Neural crest cell (in vitro differentiated cells): ENCODE measurements around the gene MIEF1. TPM values are rescaled to one million over a fixed set of nuclear protein-coding genes. Genes with fewer than 3 reads are reported as not detected.

Experiments used
- DNase-seq: peaks from one replicate; pipeline ENCODE4 v3.0.0; 2021; ENCODE audit warnings: low read depth, mixed read lengths, low spot score
- H3K27ac Mint-ChIP-seq: one replicate; pipeline ENCODE4 v1.8.0; 2021; ENCODE audit warnings: mild to moderate bottlenecking, mixed read lengths; ENCODE audit not compliant: unreplicated experiment
- H3K27me3 Mint-ChIP-seq: 2 replicates; pipeline ENCODE4 v1.8.0; 2021; ENCODE audit warnings: low read depth, mild to moderate bottlenecking, mixed read lengths
- H3K36me3 Mint-ChIP-seq: 2 replicates; pipeline ENCODE4 v1.8.0; 2021; ENCODE audit warnings: low read depth, mild to moderate bottlenecking, mixed read lengths
- H3K4me1 Mint-ChIP-seq: 2 replicates; pipeline ENCODE4 v1.8.0; 2021; ENCODE audit warnings: mixed read lengths
- H3K4me3 Mint-ChIP-seq: one replicate; pipeline ENCODE4 v1.8.0; 2021; ENCODE audit warnings: mild to moderate bottlenecking, mixed read lengths
- H3K9me3 Mint-ChIP-seq: 2 replicates; pipeline ENCODE4 v1.8.0; 2021; ENCODE audit warnings: mixed read lengths
- CTCF ChIP-seq: fragments of 200-600 bp; sonication (generic); conservative IDR thresholded peaks from 2 replicates; pipeline ENCODE4 v1.5.0; 2021; ENCODE audit warnings: antibody characterized with exemption, mild to moderate bottlenecking
- total RNA-seq: library from RNA; stranded (reverse); gene quantifications from 2 replicates; pipeline ENCODE4 v1.2.1, GENCODE V29; 2021

Gene MIEF1
- total RNA-seq, 1 donor from 2014 or later, result 45.0 TPM

GRCh38 chr22:39527481-39527961 lies 25.4 kb downstream of the MIEF1 start:
- no peak for DNase-seq
- TF ChIP-seq CTCF, result no peak
- Mint-ChIP-seq H3K36me3 (peaks cover 27% of the 10 kb centered on the region), H3K4me1 (peaks cover 78% of the 10 kb centered on the region), H3K4me3 (peak overlapping the region; percentile 98), H3K27me3 (peaks cover 34% of the 10 kb centered on the region), H3K9me3 (no peaks in the 10 kb centered on the region), H3K27ac (peak overlapping the region; percentile 71)

- H3K27ac Mint-ChIP-seq, result peak overlapping the region; percentile 71
- H3K9me3 Mint-ChIP-seq, result no peaks in the 10 kb centered on the region
- H3K4me1 Mint-ChIP-seq, result peaks cover 77% of the 10 kb centered on the region
- DNase-seq, result peak; percentile 8
- no peak for TF ChIP-seq CTCF
- H3K27me3 Mint-ChIP-seq, result peaks cover 32% of the 10 kb centered on the region
- H3K4me3 Mint-ChIP-seq, result peak overlapping the region; percentile 98
- peaks cover 23% of the 10 kb centered on the region for H3K36me3 Mint-ChIP-seq
These were observed 26.1 kb downstream of the MIEF1 start for GRCh38 chr22:39528080-39528661.

GRCh38 chr22:39528681-39529486 lies 26.8 kb downstream of the MIEF1 start:
- peak; percentile 95 for TF ChIP-seq CTCF
- peaks cover 29% of the 10 kb centered on the region for H3K27me3 Mint-ChIP-seq
- peak overlapping the region; percentile 19 for H3K27ac Mint-ChIP-seq
- H3K4me1 Mint-ChIP-seq, result peaks cover 75% of the 10 kb centered on the region
- DNase-seq, result peak; percentile 89
- H3K9me3 Mint-ChIP-seq, result no peaks in the 10 kb centered on the region
- H3K4me3 Mint-ChIP-seq, result peak overlapping the region; percentile 98
- H3K36me3 Mint-ChIP-seq, result peaks cover 20% of the 10 kb centered on the region

GRCh38 chr22:39529487-39529851 lies 27.4 kb downstream of the MIEF1 start:
- no peak for DNase-seq
- no peak for TF ChIP-seq CTCF
- Mint-ChIP-seq H3K27ac (no peak overlapping the region), H3K27me3 (peaks cover 29% of the 10 kb centered on the region), H3K36me3 (peaks cover 18% of the 10 kb centered on the region), H3K9me3 (no peaks in the 10 kb centered on the region), H3K4me1 (peaks cover 75% of the 10 kb centered on the region), H3K4me3 (peak overlapping the region; percentile 98)

- no peak for TF ChIP-seq CTCF
- Mint-ChIP-seq H3K9me3 (no peaks in the 10 kb centered on the region), H3K27me3 (peaks cover 23% of the 10 kb centered on the region), H3K4me1 (peaks cover 70% of the 10 kb centered on the region), H3K36me3 (peaks cover 12% of the 10 kb centered on the region), H3K4me3 (peak overlapping the region; percentile 98), H3K27ac (no peak overlapping the region)
- no peak for DNase-seq
These were observed 28.0 kb downstream of the MIEF1 start for GRCh38 chr22:39530116-39530515.
